ENCODE results near the gene ERAP2. TPM values are rescaled to one million over a fixed set of nuclear protein-coding genes. Genes with fewer than 3 reads are reported as not detected.

ERAP2 gene
- total RNA-seq, 2 experiments from 2014 or later = 43.0 to 44.5 TPM

DNA sequence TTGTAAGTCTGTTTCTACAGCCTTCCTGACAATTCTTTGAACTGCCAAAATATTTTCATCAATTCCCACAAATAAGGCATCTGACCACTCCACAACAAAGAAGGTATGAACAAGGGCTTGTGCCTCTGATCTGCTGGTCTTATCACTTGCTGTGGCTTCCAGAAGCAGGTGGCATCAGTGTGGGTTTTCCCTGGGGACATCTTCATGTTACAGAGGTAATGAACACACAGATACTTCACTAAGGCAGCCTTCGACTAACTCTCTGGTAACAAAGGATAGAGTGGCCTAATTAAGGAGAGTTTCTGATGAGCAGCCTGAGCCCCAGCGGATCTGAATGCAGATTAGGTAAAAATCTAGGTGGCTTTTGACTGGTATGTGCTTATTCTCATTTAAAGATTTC lies 15.2 kb upstream of the ERAP2 start:
- ChIA-PET CTCF (interaction anchor here (1.2 to 1.7 kb wide), 3 partner anchors 8 to 300 kb away, joined by 3 to 4 read pairs (median 3); partner anchors contain the start of gene ERAP1), POLR2A (interaction anchor here (1.1 kb wide), 1 partner anchor 16 kb away, joined by 4 read pairs; no protein-coding TSS in a partner anchor)
- H3K36me3 Mint-ChIP-seq (ENCODE audit: low read depth) = no peaks in the 10 kb centered on the region
- ATAC-seq (no peak), DNase-seq (no peak)
- no peak overlapping the region for H3K27ac Mint-ChIP-seq
- TF ChIP-seq, protein P1, sequence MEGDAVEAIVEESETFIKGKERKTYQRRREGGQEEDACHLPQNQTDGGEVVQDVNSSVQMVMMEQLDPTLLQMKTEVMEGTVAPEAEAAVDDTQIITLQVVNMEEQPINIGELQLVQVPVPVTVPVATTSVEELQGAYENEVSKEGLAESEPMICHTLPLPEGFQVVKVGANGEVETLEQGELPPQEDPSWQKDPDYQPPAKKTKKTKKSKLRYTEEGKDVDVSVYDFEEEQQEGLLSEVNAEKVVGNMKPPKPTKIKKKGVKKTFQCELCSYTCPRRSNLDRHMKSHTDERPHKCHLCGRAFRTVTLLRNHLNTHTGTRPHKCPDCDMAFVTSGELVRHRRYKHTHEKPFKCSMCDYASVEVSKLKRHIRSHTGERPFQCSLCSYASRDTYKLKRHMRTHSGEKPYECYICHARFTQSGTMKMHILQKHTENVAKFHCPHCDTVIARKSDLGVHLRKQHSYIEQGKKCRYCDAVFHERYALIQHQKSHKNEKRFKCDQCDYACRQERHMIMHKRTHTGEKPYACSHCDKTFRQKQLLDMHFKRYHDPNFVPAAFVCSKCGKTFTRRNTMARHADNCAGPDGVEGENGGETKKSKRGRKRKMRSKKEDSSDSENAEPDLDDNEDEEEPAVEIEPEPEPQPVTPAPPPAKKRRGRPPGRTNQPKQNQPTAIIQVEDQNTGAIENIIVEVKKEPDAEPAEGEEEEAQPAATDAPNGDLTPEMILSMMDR (IDR thresholded peaks at IDR 0.05) = no peak
- H3K4me3 Mint-ChIP-seq = no peak overlapping the region
- no peaks in the 10 kb centered on the region for H3K9me3 Mint-ChIP-seq
- H3K27me3 Mint-ChIP-seq = no peaks in the 10 kb centered on the region
- peaks cover 11% of the 10 kb centered on the region for H3K4me1 Mint-ChIP-seq (ENCODE audit: low read depth)
- intact Hi-C loops (cut with micrococcal nuclease) = no loop called here

DNA sequence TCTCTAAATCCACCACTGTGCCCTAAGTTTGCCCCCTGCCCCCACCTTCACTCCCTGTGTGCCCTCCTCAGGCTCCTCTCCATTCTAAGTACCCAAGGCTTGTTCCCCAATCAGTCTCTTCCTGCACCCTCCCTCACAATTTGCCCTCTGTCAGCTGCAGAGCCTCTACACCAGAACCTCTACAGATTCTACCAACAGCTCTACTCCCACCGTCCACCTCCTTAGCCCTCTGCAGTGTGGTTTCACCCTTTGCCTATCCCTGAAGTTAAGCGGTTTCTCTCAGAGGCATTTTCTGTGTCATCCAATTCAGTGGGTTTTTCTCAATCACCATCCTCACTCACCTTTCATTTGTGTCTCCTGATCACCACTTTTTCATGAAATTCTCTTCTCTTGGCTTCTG lies 13.2 kb upstream of the ERAP2 start:
- H3K27me3 Mint-ChIP-seq = no peaks in the 10 kb centered on the region
- TF ChIP-seq, protein P1 (IDR thresholded peaks at IDR 0.05) = no peak
- intact Hi-C loops (cut with micrococcal nuclease) = no loop called here
- H3K9me3 Mint-ChIP-seq = no peaks in the 10 kb centered on the region
- peaks cover 11% of the 10 kb centered on the region for H3K4me1 Mint-ChIP-seq (ENCODE audit: low read depth)
- H3K36me3 Mint-ChIP-seq (ENCODE audit: low read depth) = no peaks in the 10 kb centered on the region
- H3K4me3 Mint-ChIP-seq = no peak overlapping the region
- ATAC-seq (no peak), DNase-seq (no peak)
- ChIA-PET POLR2A (interaction anchor here (1.7 kb wide), 1 partner anchor 13 kb away, joined by 4 read pairs; the partner anchor contains the start of gene ERAP2), CTCF (interaction anchor here (0.6 to 16.2 kb wide), 6 partner anchors 12 to 300 kb away, joined by 3 to 213 read pairs (median 5); partner anchors contain the start of gene ERAP2)
- no peak overlapping the region for H3K27ac Mint-ChIP-seq

DNA sequence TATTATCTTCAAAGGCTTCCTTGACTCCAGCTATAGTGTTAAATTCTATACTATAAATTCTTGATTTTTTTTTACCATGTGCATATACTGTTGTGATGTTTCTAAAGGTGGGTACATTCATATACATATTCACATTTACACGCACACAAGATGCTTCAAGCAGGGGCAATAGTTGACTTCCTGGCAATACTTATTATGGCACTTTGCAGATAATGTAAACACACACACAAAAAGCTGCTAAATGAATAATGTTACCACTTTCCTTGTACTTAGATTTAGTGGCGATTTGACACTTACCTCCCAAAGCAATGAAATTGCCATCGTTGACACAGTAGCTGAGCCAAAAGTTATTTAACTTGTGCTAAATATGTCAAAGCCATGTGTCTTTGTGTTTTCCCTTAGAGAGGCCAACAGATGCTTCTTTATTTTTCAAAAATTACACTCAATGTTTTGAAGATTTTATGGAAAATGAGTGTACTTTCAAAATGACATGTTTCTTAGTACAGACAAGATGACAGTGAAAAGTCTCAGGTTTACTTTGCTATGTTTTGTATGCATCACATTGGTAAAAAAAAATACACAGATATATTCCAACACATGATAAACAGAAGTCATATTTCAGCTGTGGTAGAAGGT lies 12.2 kb upstream of the ERAP2 start:
- intact Hi-C loops (cut with micrococcal nuclease) = no loop called here
- peaks cover 16% of the 10 kb centered on the region for H3K4me1 Mint-ChIP-seq (ENCODE audit: low read depth)
- ChIA-PET CTCF (interaction anchor here (0.6 to 16.2 kb wide), 8 partner anchors 8 to 299 kb away, joined by 3 to 213 read pairs (median 4); partner anchors contain the start of genes ERAP2 and LIX1), POLR2A (interaction anchor here (1.7 kb wide), 1 partner anchor 12 kb away, joined by 4 read pairs; the partner anchor contains the start of gene ERAP2)
- TF ChIP-seq, protein P1 (IDR thresholded peaks at IDR 0.05) = no peak
- no peak overlapping the region for H3K4me3 Mint-ChIP-seq
- H3K36me3 Mint-ChIP-seq (ENCODE audit: low read depth) = no peaks in the 10 kb centered on the region
- ATAC-seq (no peak), DNase-seq (no peak)
- no peak overlapping the region for H3K27ac Mint-ChIP-seq
- no peaks in the 10 kb centered on the region for H3K9me3 Mint-ChIP-seq
- H3K27me3 Mint-ChIP-seq = no peaks in the 10 kb centered on the region

DNA sequence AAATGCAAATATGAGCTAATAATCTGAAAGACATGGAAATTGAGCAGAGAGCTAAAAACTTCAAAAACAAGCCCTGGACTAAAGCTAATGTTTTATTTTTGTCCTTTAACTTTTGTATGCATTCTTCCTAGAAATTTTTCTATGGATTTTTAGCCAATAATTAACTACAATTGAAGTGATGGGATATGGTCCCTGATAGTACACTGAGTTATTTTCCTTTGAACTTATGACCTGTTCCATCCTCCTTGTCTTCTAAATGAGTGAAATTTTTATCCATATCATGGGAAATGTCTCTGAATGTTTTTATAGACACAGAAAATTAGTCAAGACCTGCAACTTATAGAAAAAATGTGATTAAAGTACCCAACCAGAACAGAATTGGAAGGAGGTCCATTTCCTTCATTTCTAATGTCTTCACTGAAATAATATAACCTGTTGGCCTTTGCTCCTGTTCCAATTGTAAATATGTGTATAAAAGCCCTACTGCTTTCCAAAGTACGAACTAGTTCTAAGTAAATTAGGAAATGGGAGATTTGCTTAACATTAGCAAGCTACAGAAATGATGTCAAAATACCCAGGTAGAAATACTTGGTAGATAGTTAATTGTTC lies 11.3 kb upstream of the ERAP2 start:
- no peak for DNase-seq
- TF ChIP-seq, protein P1 (IDR thresholded peaks at IDR 0.05) = no peak
- CTCF ChIA-PET = interaction anchor here (1.0 to 16.2 kb wide), 6 partner anchors 9 to 298 kb away, joined by 3 to 213 read pairs (median 4); partner anchors contain the start of genes ERAP2 and LIX1
- Mint-ChIP-seq H3K4me3 (no peak overlapping the region), H3K4me1 (ENCODE audit: low read depth) (peaks cover 25% of the 10 kb centered on the region), H3K27ac (no peak overlapping the region), H3K36me3 (ENCODE audit: low read depth) (no peaks in the 10 kb centered on the region), H3K27me3 (no peaks in the 10 kb centered on the region), H3K9me3 (no peaks in the 10 kb centered on the region)
- intact Hi-C loops (cut with micrococcal nuclease) = no loop called here
- no peak for ATAC-seq
- POLR2A ChIA-PET = no interaction called here

All from activated CD8-positive, alpha-beta T cell treated with anti-CD3 and anti-CD28 coated beads for 36 hours (primary cell).